ENCODE measurements around the gene CDC42BPA. TPM values are rescaled to one million over a fixed set of nuclear protein-coding genes. Genes with fewer than 3 reads are reported as not detected.

CDC42BPA gene
- total and polyA plus RNA-seq, 2 donors = 3.7 to 3.9 TPM

- H3K4me3 ChIP-seq (ENCODE audit: low read length in 2 of 2) = no peak overlapping the region
- DNase-seq (ENCODE audit: low read depth in 6 of 9, low spot score in 9 of 9) = no peak
- H3K36me3 ChIP-seq (ENCODE audit: control insufficient read depth in 2 of 2, insufficient read depth in 2 of 2, low read length in 1 of 2) = peaks cover 0 to 3% of the 10 kb centered on the region in 2 donors
These were observed 372.0 kb downstream of the CDC42BPA start for GRCh38 chr1:226946285-226946684.

GRCh38 chr1:226945858-226946245, 372.4 kb downstream of the CDC42BPA start:
- no peak overlapping the region for H3K4me3 ChIP-seq (ENCODE audit: low read length in 2 of 2)
- H3K36me3 ChIP-seq (ENCODE audit: control insufficient read depth in 2 of 2, insufficient read depth in 2 of 2, low read length in 1 of 2) = peaks cover 0 to 3% of the 10 kb centered on the region in 2 donors
- no peak overlapping the region for H3K27ac ChIP-seq (ENCODE audit: low read depth in 1 of 2, low read length in 1 of 2)
- peaks cover 8 to 12% of the 10 kb centered on the region in 2 donors for H3K4me1 ChIP-seq (ENCODE audit: control insufficient read depth in 2 of 2, insufficient read depth in 2 of 2, low read length in 2 of 2)
- no peaks in the 10 kb centered on the region for H3K9me3 ChIP-seq (ENCODE audit: control insufficient read depth in 2 of 2, insufficient read depth in 1 of 2, low read length in 1 of 2)
- no peak for DNase-seq (ENCODE audit: low read depth in 6 of 9, low spot score in 9 of 9)
- WGBS = 97% methylated on average over 8 of the region's 8 CpGs
- H3K27me3 ChIP-seq (ENCODE audit: control insufficient read depth in 2 of 2, insufficient read depth in 1 of 2, low read length in 1 of 2) = no peaks in the 10 kb centered on the region

More at GRCh38 chr1:226946285-226946684, 372.0 kb downstream of the CDC42BPA start:
- no peaks in the 10 kb centered on the region for H3K9me3 ChIP-seq (ENCODE audit: control insufficient read depth in 2 of 2, insufficient read depth in 1 of 2, low read length in 1 of 2)
- H3K4me1 ChIP-seq (ENCODE audit: control insufficient read depth in 2 of 2, insufficient read depth in 2 of 2, low read length in 2 of 2) = peaks cover 4 to 8% of the 10 kb centered on the region in 2 donors
- 99% methylated on average over 9 of the region's 9 CpGs for WGBS
- no peaks in the 10 kb centered on the region for H3K27me3 ChIP-seq (ENCODE audit: control insufficient read depth in 2 of 2, insufficient read depth in 1 of 2, low read length in 1 of 2)
- no peak overlapping the region for H3K27ac ChIP-seq (ENCODE audit: low read depth in 1 of 2, low read length in 1 of 2)

GRCh38 chr1:226945106-226945857, 373.0 kb downstream of the CDC42BPA start:
- Histone ChIP-seq H3K36me3 (ENCODE audit: control insufficient read depth in 2 of 2, insufficient read depth in 2 of 2, low read length in 1 of 2) (peaks cover 0 to 3% of the 10 kb centered on the region in 2 donors), H3K27ac (ENCODE audit: low read depth in 1 of 2, low read length in 1 of 2) (no peak overlapping the region), H3K9me3 (ENCODE audit: control insufficient read depth in 2 of 2, insufficient read depth in 1 of 2, low read length in 1 of 2) (no peaks in the 10 kb centered on the region), H3K4me3 (ENCODE audit: low read length in 2 of 2) (no peak overlapping the region), H3K4me1 (ENCODE audit: control insufficient read depth in 2 of 2, insufficient read depth in 2 of 2, low read length in 2 of 2) (peaks cover 11 to 18% of the 10 kb centered on the region in 2 donors), H3K27me3 (ENCODE audit: control insufficient read depth in 2 of 2, insufficient read depth in 1 of 2, low read length in 1 of 2) (no peaks in the 10 kb centered on the region)
- no peak for DNase-seq (ENCODE audit: low read depth in 6 of 9, low spot score in 9 of 9)
- WGBS = 91% methylated on average over 19 of the region's 19 CpGs

- 97% methylated on average over 2 of the region's 2 CpGs for WGBS
- Histone ChIP-seq H3K27me3 (ENCODE audit: control insufficient read depth in 2 of 2, insufficient read depth in 1 of 2, low read length in 1 of 2) (no peaks in the 10 kb centered on the region), H3K9me3 (ENCODE audit: control insufficient read depth in 2 of 2, insufficient read depth in 1 of 2, low read length in 1 of 2) (no peaks in the 10 kb centered on the region), H3K36me3 (ENCODE audit: control insufficient read depth in 2 of 2, insufficient read depth in 2 of 2, low read length in 1 of 2) (peaks cover 0 to 3% of the 10 kb centered on the region in 2 donors), H3K27ac (ENCODE audit: low read depth in 1 of 2, low read length in 1 of 2) (no peak overlapping the region), H3K4me3 (ENCODE audit: low read length in 2 of 2) (no peak overlapping the region), H3K4me1 (ENCODE audit: control insufficient read depth in 2 of 2, insufficient read depth in 2 of 2, low read length in 2 of 2) (peaks cover 11 to 18% of the 10 kb centered on the region in 2 donors)
- no peak for DNase-seq (ENCODE audit: low read depth in 6 of 9, low spot score in 9 of 9)
These were observed 374.4 kb downstream of the CDC42BPA start for GRCh38 chr1:226943927-226944326.

GRCh38 chr1:226943156-226943555, 375.1 kb downstream of the CDC42BPA start:
- WGBS = 95% methylated on average over 5 of the region's 5 CpGs
- Histone ChIP-seq H3K36me3 (ENCODE audit: control insufficient read depth in 2 of 2, insufficient read depth in 2 of 2, low read length in 1 of 2) (peaks cover 0 to 3% of the 10 kb centered on the region in 2 donors), H3K4me1 (ENCODE audit: control insufficient read depth in 2 of 2, insufficient read depth in 2 of 2, low read length in 2 of 2) (peaks cover 18 to 24% of the 10 kb centered on the region in 2 donors), H3K27ac (ENCODE audit: low read depth in 1 of 2, low read length in 1 of 2) (no peak overlapping the region), H3K27me3 (ENCODE audit: control insufficient read depth in 2 of 2, insufficient read depth in 1 of 2, low read length in 1 of 2) (no peaks in the 10 kb centered on the region), H3K9me3 (ENCODE audit: control insufficient read depth in 2 of 2, insufficient read depth in 1 of 2, low read length in 1 of 2) (no peaks in the 10 kb centered on the region), H3K4me3 (ENCODE audit: low read length in 2 of 2) (no peak overlapping the region)
- DNase-seq (ENCODE audit: low read depth in 6 of 9, low spot score in 9 of 9) = no peak

- Histone ChIP-seq H3K27me3 (ENCODE audit: control insufficient read depth in 2 of 2, insufficient read depth in 1 of 2, low read length in 1 of 2) (no peaks in the 10 kb centered on the region), H3K4me3 (ENCODE audit: low read length in 2 of 2) (no peak overlapping the region), H3K4me1 (ENCODE audit: control insufficient read depth in 2 of 2, insufficient read depth in 2 of 2, low read length in 2 of 2) (peaks cover 21 to 24% of the 10 kb centered on the region in 2 donors), H3K9me3 (ENCODE audit: control insufficient read depth in 2 of 2, insufficient read depth in 1 of 2, low read length in 1 of 2) (no peaks in the 10 kb centered on the region), H3K27ac (ENCODE audit: low read depth in 1 of 2, low read length in 1 of 2) (no peak overlapping the region), H3K36me3 (ENCODE audit: control insufficient read depth in 2 of 2, insufficient read depth in 2 of 2, low read length in 1 of 2) (peaks cover 0 to 3% of the 10 kb centered on the region in 2 donors)
- WGBS = 96% methylated on average over 3 of the region's 3 CpGs
- no peak for DNase-seq (ENCODE audit: low read depth in 6 of 9, low spot score in 9 of 9)
These were observed 375.9 kb downstream of the CDC42BPA start for GRCh38 chr1:226942392-226942791.

- Histone ChIP-seq H3K4me1 (ENCODE audit: control insufficient read depth in 2 of 2, insufficient read depth in 2 of 2, low read length in 2 of 2) (peaks cover 21 to 24% of the 10 kb centered on the region in 2 donors), H3K27ac (ENCODE audit: low read depth in 1 of 2, low read length in 1 of 2) (no peak overlapping the region), H3K4me3 (ENCODE audit: low read length in 2 of 2) (peak overlapping the region; percentile 53 to 84), H3K27me3 (ENCODE audit: control insufficient read depth in 2 of 2, insufficient read depth in 1 of 2, low read length in 1 of 2) (no peaks in the 10 kb centered on the region), H3K9me3 (ENCODE audit: control insufficient read depth in 2 of 2, insufficient read depth in 1 of 2, low read length in 1 of 2) (no peaks in the 10 kb centered on the region), H3K36me3 (ENCODE audit: control insufficient read depth in 2 of 2, insufficient read depth in 2 of 2, low read length in 1 of 2) (peaks cover 0 to 3% of the 10 kb centered on the region in 2 donors)
- DNase-seq (ENCODE audit: low read depth in 6 of 9, low spot score in 9 of 9) = no peak
- WGBS = 42% methylated on average over 6 of the region's 6 CpGs
These were observed 377.6 kb downstream of the CDC42BPA start for GRCh38 chr1:226940806-226941067.

- H3K9me3 ChIP-seq (ENCODE audit: control insufficient read depth in 2 of 2, insufficient read depth in 1 of 2, low read length in 1 of 2) = no peaks in the 10 kb centered on the region
- H3K27ac ChIP-seq (ENCODE audit: low read depth in 1 of 2, low read length in 1 of 2) = peak within 1 kb of the TSS; percentile 98 to 99
- H3K4me3 ChIP-seq (ENCODE audit: low read length in 2 of 2) = peak within 1 kb of the TSS; percentile 78 to 84
- peak in 8 of 9 donors; percentile 96 to 99 (median 98) for DNase-seq (ENCODE audit: low read depth in 6 of 9, low spot score in 9 of 9)
- peaks cover 20 to 21% of the 10 kb centered on the region in 2 donors for H3K4me1 ChIP-seq (ENCODE audit: control insufficient read depth in 2 of 2, insufficient read depth in 2 of 2, low read length in 2 of 2)
- peaks cover 0 to 3% of the 10 kb centered on the region in 2 donors for H3K36me3 ChIP-seq (ENCODE audit: control insufficient read depth in 2 of 2, insufficient read depth in 2 of 2, low read length in 1 of 2)
- under 1% methylated on average over 73 of the region's 73 CpGs for WGBS
- no peaks in the 10 kb centered on the region for H3K27me3 ChIP-seq (ENCODE audit: control insufficient read depth in 2 of 2, insufficient read depth in 1 of 2, low read length in 1 of 2)
These were observed 378.1 kb downstream of the CDC42BPA start, which contains the start of gene COQ8A for GRCh38 chr1:226940029-226940805. COQ8A (plus strand) TSS chr1:226940294; CDS start chr1:226961386, 21,092 bp downstream.
